ENCODE measurements around the gene BAZ2A. TPM values are rescaled to one million over a fixed set of nuclear protein-coding genes. Genes with fewer than 3 reads are reported as not detected.
"Not testable (repeated sequence)": the region's sequence is repeated elsewhere in the genome, so short reads cannot be mapped to it uniquely, and the experiment has no call there.

BAZ2A gene
- total RNA-seq, 4 donors from 2014 or later: 64.8 to 141 (median 107) TPM

GRCh38 chr12:56657416-56658379, 27.6 kb upstream of the BAZ2A start:
- TF ChIP-seq CTCF (IDR thresholded peaks at IDR 0.05): no peak
- TF ChIP-seq POLR2A (IDR thresholded peaks at IDR 0.05): no peak
- 77 to 84% methylated on average over 7 of the region's 7 CpGs for WGBS, 2 donors
- DNase-seq (ENCODE audit: low spot score in 2 of 2): peak in 1 of 2 donors; percentile 49

GRCh38 chr12:56653781-56654180, 23.7 kb upstream of the BAZ2A start:
- 88 to 89% methylated on average over 5 of the region's 5 CpGs for WGBS, 2 donors
- DNase-seq (ENCODE audit: low spot score in 2 of 2); H3K4me3 ChIP-seq (ENCODE audit: low read depth, poor library complexity, severe bottlenecking); intact Hi-C loops (cut with DNase I; ENCODE audit: low total_unique reads): not testable (repeated sequence)

More at GRCh38 chr12:56657416-56658379, 27.6 kb upstream of the BAZ2A start:
- intact Hi-C loops (cut with DNase I; ENCODE audit: low total_unique reads): no loop called here
- H3K4me3 ChIP-seq (ENCODE audit: low read depth, poor library complexity, severe bottlenecking): no peak overlapping the region

GRCh38 chr12:56648023-56648422, 17.9 kb upstream of the BAZ2A start:
- not testable (repeated sequence) for H3K4me3 ChIP-seq (ENCODE audit: low read depth, poor library complexity, severe bottlenecking); DNase-seq (ENCODE audit: low spot score in 2 of 2)
- WGBS, 2 donors: 82 to 93% methylated on average over 9 of the region's 9 CpGs
- intact Hi-C loops (cut with DNase I; ENCODE audit: low total_unique reads): loop anchor here (10.0 kb wide), 1 partner anchor 77 kb away; the partner anchor contains the start of gene NACA

GRCh38 chr12:56645717-56646446, 15.8 kb upstream of the BAZ2A start, which contains the start of gene ATP5F1B:
ATP5F1B (minus strand) TSS chr12:56645984; CDS start chr12:56645963, 21 bp downstream.
- peak; percentile 98 for DNase-seq (ENCODE audit: low spot score in 2 of 2)
- TF ChIP-seq POLR2A (IDR thresholded peaks at IDR 0.05): peak in 1 of 2 donors; percentile 89
- no peak for TF ChIP-seq CTCF (IDR thresholded peaks at IDR 0.05)
- H3K4me3 ChIP-seq (ENCODE audit: low read depth, poor library complexity, severe bottlenecking): peak within 1 kb of the TSS; percentile 92
- 0% methylated on average over 30 of the region's 39 CpGs for WGBS, 2 donors
- intact Hi-C loops (cut with DNase I; ENCODE audit: low total_unique reads): loop anchor here (10.0 kb wide), 1 partner anchor 79 kb away; the partner anchor contains the start of gene NACA

GRCh38 chr12:56645201-56645716, 15.1 kb upstream of the BAZ2A start:
- 0 to 1% methylated on average over 29 of the region's 29 CpGs for WGBS, 2 donors
- peak overlapping the region; percentile 92 for H3K4me3 ChIP-seq (ENCODE audit: low read depth, poor library complexity, severe bottlenecking)
- no peak for DNase-seq (ENCODE audit: low spot score in 2 of 2)
- TF ChIP-seq CTCF (IDR thresholded peaks at IDR 0.05) (no peak), POLR2A (IDR thresholded peaks at IDR 0.05) (no peak)
- intact Hi-C loops (cut with DNase I; ENCODE audit: low total_unique reads): loop anchor here (10.0 kb wide), 1 partner anchor 80 kb away; the partner anchor contains the start of gene NACA

GRCh38 chr12:56644654-56645053, 14.5 kb upstream of the BAZ2A start:
- intact Hi-C loops (cut with DNase I; ENCODE audit: low total_unique reads): loop anchor here (10.0 kb wide), 1 partner anchor 80 kb away; the partner anchor contains the start of gene NACA
- no peak for TF ChIP-seq CTCF (IDR thresholded peaks at IDR 0.05)
- H3K4me3 ChIP-seq (ENCODE audit: low read depth, poor library complexity, severe bottlenecking): peak overlapping the region; percentile 92
- DNase-seq (ENCODE audit: low spot score in 2 of 2): no peak
- WGBS, 2 donors: 34 to 43% methylated on average over 4 of the region's 4 CpGs

All from lower leg skin (tissue), 4 donors.